ENCODE data around the gene SPOCK2. TPM values are rescaled to one million over a fixed set of nuclear protein-coding genes. Genes with fewer than 3 reads are reported as not detected.

Gene SPOCK2
- polyA plus RNA-seq, 3 donors: 3.6 to 7.8 (median 5.2) TPM

DNA sequence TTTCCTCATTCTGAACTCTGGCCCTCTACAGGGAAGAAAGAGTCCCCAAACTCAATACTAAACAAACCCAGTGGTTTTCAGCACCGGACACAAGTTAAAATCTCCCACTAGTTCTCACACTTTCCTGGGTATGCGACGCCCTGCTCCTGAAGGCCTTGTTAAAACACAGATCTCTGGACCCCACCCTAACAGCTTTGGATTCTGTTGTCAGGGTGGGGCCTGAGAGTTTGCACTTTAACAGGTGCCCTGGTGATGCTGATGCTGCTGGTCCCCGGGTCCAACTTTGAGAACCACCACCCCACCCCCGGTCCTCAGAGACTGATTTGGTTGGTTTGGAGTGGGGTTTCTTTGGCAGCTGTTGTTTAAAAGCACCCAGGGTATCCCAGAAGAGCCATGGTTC, 62.5 kb downstream of the SPOCK2 start:
- 69 to 85% (median 73%) methylated on average over 5 of the region's 5 CpGs for WGBS, 3 donors
- no peak overlapping the region for H3K27ac ChIP-seq (ENCODE audit: low read depth, low read length)

DNA sequence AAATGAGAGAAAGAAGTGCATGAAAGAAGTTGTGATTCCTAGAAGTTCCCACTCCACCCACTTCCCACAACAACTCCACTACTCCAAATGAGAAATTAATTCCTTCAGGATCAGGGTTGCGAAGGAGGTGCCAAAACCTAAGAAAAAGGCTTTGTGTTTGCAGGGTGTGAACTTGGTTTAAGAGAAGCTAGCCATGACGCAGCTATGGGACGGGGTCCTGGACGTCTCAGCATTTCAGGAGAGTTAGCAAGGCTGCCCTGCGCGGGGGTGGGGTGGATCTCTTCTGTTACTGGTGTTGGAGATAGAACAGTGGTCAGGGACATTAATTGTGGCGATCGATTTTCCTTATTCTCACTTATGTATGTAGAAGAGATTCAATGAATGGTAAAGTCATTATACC, 63.0 kb downstream of the SPOCK2 start:
- WGBS, 3 donors: 90% methylated on average over 8 of the region's 8 CpGs
- H3K27ac ChIP-seq (ENCODE audit: low read depth, low read length): no peak overlapping the region

- H3K27ac ChIP-seq (ENCODE audit: low read depth, low read length): no peak overlapping the region
- WGBS, 3 donors: 80 to 87% (median 84%) methylated on average over 4 of the region's 4 CpGs
Observed at GRCh38 chr10:72024596-72024995, 63.8 kb downstream of the SPOCK2 start.

GRCh38 chr10:72022228-72022627, 66.1 kb downstream of the SPOCK2 start:
- WGBS, 3 donors: 91 to 94% (median 92%) methylated on average over 6 of the region's 6 CpGs
- no peak overlapping the region for H3K27ac ChIP-seq (ENCODE audit: low read depth, low read length)

DNA sequence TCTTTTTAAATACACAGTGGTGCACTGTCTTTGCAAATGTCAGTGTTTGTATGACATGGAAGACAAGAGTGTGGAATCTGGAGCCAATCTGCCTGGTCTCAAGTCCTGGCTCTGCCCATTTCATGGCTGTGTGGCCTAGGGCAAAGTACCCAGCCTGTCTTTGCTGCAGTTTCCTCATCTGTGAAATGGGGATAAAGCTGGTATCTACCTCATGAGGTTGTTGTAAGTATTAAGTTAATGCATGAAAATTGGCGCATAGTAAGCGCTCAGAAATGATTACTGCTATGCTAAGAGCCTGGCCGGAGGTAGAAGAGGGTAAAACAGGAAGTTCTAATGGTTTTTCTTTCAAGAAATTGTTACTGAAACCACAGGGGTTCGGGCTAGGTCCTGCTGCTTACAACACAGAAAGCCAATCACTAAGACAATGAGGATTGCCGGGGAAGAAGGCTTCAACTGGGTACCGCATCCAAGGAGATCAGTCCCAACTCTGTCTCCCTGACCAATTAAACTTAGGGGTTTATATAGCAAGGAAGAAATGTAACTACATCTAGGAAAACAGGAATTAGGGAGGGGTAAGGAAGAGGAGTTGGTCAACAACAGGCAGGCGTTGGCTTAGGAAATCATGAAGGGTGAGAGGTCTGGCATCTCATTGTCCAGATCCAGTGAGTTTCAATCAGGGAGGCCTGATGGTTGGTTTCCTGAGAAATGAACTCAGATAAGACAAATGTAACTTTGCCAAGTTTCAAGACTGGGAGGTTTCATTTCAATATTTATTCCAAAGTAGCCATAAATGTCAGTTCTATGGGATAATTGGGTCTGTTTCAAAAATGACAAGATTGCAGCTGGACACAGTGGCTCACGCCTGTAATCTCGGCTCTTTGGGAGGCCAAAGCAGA, 67.2 kb downstream of the SPOCK2 start:
- no peak overlapping the region for H3K27ac ChIP-seq (ENCODE audit: low read depth, low read length)
- WGBS, 3 donors: 55 to 81% (median 56%) methylated on average over 9 of the region's 9 CpGs

DNA sequence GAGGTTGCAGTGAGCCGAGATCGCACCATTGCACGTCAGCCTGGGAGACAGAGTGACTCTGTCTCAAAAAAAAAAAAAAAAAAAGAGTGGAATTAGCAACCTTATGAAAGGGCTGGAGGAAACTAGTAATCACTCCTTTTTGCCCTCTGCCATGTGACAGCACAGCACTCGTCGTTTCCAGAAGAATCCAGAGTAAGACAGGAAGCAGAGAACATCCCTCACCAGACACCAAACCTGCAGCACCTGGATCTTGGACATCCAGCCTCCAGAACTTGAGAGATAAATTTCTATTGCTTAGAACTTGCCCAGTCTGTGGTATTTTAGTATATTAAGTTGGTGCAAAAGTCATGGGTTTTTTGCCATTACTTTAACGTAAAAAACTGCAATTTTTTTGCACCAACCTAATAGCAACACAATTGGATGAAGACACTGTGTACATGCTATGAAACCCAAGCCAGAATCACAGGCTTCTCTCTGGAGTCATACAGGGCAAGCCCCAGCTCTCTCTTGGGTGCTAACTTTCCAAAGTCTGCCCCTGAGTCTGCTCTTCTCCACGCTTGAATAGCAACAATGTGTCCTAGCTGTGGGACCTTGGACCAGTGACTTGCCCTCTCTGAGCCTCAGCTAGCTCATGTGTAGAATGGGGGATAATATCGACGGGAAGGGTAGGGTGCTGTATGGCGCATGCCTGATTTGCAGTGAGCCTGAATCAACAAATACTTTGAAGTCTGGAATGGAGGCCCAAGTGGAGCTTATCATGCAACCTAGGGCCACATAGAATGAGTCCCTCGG, 69.1 kb downstream of the SPOCK2 start:
- 80 to 94% (median 93%) methylated on average over 11 of the region's 11 CpGs for WGBS, 3 donors
- no peak overlapping the region for H3K27ac ChIP-seq (ENCODE audit: low read depth, low read length)

GRCh38 chr10:72016608-72017300, 71.6 kb downstream of the SPOCK2 start:
- WGBS, 3 donors: 66 to 74% (median 72%) methylated on average over 13 of the region's 13 CpGs
- H3K27ac ChIP-seq (ENCODE audit: low read depth, low read length): no peak overlapping the region

GRCh38 chr10:72015841-72016240, 72.5 kb downstream of the SPOCK2 start:
- no peak overlapping the region for H3K27ac ChIP-seq (ENCODE audit: low read depth, low read length)
- 70 to 78% (median 77%) methylated on average over 8 of the region's 8 CpGs for whole genome bisulfite sequencing, 3 donors

- H3K27ac ChIP-seq (ENCODE audit: low read depth, low read length): no peak overlapping the region
- 83 to 87% (median 84%) methylated on average over 10 of the region's 10 CpGs for WGBS, 3 donors
Observed at GRCh38 chr10:72014785-72015480, 73.4 kb downstream of the SPOCK2 start.

GRCh38 chr10:72014197-72014596, 74.2 kb downstream of the SPOCK2 start:
- WGBS, 3 donors: 41 to 74% (median 74%) methylated on average over 2 of the region's 2 CpGs
- H3K27ac ChIP-seq (ENCODE audit: low read depth, low read length): no peak overlapping the region

DNA sequence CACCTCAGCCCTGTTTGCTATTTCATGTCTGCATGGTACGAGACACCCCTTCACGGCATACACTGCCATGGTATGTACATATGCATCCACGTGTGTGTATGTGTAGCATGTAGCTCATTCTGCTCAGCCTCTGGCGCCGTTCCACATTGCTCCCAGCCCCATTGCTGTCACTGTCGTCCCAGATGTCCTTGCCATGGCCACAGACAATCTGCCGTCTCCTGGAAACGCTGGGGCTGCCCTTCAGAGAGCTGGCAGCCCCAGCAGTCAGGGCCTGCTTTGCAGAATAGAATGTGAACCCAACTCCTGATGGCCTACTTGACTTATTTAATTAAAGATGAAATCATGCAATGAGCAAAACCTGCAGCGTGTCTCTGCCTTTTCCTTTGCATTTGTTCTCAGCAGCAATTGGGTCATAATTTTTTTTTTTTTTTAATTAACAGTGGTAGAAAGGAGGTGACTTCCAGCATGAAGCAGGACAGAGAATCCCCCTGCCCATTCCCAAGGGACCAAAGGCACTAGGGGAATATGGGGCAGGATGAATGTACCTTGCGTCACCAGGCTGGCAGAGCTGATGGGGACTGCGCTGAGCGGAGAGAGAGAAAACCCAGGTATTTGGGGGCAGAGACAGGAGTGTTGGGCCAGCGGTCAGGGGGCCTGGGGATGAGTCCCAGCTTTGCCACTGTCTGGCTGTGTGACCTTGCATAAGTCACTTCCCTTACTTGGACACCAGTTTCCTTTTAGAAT, 75.0 kb downstream of the SPOCK2 start:
- 83 to 90% (median 87%) methylated on average over 13 of the region's 13 CpGs for WGBS, 3 donors
- no peak overlapping the region for H3K27ac ChIP-seq (ENCODE audit: low read depth, low read length)

- H3K27ac ChIP-seq (ENCODE audit: low read depth, low read length): no peak overlapping the region
- 76 to 93% (median 86%) methylated on average over 7 of the region's 7 CpGs for WGBS, 3 donors
Observed at GRCh38 chr10:72012796-72013195, 75.6 kb downstream of the SPOCK2 start.

DNA sequence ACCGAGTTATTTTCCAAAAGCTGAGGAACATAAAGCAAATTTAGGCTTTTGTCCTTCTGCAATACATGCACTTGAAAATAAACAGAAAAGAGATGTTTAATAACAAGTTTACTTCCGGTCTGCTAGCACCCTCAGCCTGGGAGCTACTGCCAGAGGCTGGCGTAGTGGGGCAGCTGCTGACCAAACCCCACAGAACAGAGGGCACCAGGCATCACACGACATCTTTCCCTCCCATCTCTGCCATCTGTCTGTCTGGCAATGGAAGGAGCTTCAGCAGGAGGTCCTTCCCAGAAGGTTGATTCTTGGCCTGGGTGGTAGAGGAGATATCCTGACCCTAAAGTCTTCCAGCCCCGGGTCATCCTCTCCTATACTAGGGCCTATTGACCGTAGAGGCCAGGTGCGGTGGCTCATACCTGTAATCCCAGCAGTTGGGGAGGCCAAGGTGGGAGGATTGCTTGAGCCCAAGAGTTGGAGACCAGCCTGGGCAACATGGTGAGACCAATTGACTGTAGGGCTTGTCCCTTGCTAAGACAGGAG, 76.3 kb downstream of the SPOCK2 start:
- H3K27ac ChIP-seq (ENCODE audit: low read depth, low read length): no peak overlapping the region
- WGBS, 3 donors: 91 to 92% (median 91%) methylated on average over 7 of the region's 7 CpGs

- 86 to 96% (median 94%) methylated on average over 8 of the region's 8 CpGs for WGBS, 3 donors
- no peak overlapping the region for H3K27ac ChIP-seq (ENCODE audit: low read depth, low read length)
Observed at GRCh38 chr10:72011468-72011867, 76.9 kb downstream of the SPOCK2 start.

DNA sequence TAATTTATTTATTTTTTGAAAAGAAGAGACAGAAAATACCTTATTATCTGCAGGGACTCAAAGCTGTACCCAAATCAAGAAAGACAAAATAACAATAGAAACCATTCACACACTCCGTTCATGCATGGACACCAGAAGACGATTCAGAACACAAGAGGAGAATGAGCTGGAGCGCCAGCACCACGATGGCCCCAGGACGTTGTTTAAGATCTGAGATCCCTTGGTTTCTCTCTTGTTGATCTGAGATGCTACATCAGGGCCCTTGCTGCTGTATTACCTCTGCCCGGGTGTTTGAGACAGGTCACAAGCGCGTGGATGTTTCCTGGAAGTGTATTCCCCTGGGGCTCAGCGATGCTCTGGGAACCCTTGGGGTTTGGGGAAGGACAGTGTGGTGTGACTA, 77.3 kb downstream of the SPOCK2 start:
- WGBS, 3 donors: 92 to 97% (median 96%) methylated on average over 9 of the region's 9 CpGs
- H3K27ac ChIP-seq (ENCODE audit: low read depth, low read length): no peak overlapping the region

DNA sequence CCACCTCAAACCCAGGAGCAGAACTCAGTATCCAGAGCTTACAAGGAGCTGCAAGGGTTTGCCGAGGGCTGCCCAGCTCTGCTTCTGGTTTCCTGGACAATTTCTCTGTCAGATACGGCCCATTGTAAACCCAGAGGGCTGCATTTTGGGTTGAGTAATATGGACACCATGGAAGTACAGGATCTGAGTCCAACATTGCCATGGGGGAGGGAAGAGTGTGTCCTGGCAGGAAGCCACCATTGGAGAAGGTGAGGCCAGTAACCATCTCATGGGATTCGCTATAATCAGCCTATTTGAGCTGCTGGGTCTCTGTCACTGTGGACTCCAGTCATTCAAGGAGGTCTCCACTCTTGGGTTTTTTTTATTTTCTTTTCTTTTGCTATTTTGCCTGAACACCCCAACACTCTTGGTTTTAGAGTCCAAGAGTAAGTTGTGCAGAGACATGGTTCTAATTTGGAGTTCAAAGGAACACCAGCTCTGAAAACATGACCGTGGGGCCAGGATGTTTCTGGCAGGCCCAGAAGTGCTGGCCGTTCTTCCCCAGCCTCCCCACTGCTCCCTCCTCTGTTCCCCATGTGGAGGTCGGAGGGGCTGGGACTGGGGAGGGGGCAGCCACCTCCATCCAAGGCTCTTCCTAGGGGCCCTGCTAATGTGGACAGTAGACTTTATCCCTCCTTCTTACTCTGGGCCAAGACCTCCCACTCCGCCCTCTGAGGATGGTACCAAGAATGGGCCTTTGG, 77.9 kb downstream of the SPOCK2 start:
- peak overlapping the region; percentile 62 for H3K27ac ChIP-seq (ENCODE audit: low read depth, low read length)
- 63 to 87% (median 70%) methylated on average over 7 of the region's 7 CpGs for WGBS, 3 donors
